ENCODE data around the gene ATG14. TPM values are rescaled to one million over a fixed set of nuclear protein-coding genes. Genes with fewer than 3 reads are reported as not detected.

The ATG14 gene
- total RNA-seq, 1 experiment from 2014 or later, result 13.6 TPM

DNA sequence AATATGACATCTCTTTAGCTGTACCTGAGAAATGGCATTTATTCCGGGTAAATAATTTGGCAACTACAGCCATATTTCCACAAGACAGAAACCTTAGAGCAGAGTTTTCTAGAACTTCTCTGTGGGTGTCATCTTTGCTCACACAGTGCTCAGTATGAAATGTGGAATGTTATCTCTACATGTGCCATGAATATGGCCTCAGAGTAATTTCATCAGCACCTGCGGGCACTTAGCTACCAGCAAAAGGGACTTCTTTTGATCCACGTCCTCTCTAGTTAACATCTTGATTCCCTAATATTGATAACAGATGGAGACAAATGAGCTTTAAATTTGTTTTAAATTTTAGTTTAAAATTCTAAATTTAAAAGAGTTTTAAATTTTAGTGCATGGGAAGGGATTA lies 2.9 kb upstream of the ATG14 start:
- BruUV-seq (replicated peaks), result no TSS peak
- CTCF ChIA-PET, result interaction anchor here (2.1 kb wide), 1 partner anchor 12 kb away, joined by 6 read pairs; no protein-coding TSS in a partner anchor
- intact Hi-C loops (cut with micrococcal nuclease; ENCODE audit: unreplicated experiment), result loop anchor here (5.0 kb wide), 1 partner anchor 142 kb away; the partner anchor contains the start of gene FBXO34

DNA sequence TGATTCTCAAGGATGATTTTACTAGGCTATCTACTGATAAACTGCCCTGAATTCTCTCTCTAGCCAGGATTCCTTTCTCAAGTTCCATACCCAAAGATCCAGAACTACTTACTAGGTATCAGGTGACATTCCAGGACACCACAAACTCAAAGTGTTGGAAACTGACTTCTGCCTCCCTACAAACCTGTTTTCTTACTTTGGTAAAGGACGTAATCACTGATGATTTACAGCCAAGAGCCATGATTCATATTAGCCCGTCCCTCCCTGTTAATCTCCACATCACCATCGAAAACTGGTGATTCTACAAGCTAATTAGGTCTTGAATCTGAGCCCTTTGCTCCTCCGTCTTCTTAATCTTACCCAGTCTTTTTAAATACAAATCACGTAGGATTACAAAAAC lies 1.0 kb upstream of the ATG14 start:
- Histone ChIP-seq H3K27me3 (ENCODE audit: insufficient read depth, low read depth) (no peaks in the 10 kb centered on the region), H3F3A (ENCODE audit: insufficient read depth, low read depth) (peaks cover 16% of the 10 kb centered on the region), H3K4me2 (peak overlapping the region; percentile 93), H3K27ac (peak overlapping the region; percentile 97), H3K4me3 (peak overlapping the region; percentile 66), H3K79me2 (ENCODE audit: low read depth) (peaks cover 43% of the 10 kb centered on the region), H3K4me1 (replicated peaks; ENCODE audit: insufficient read depth) (peaks cover 32% of the 10 kb centered on the region), H3K36me3 (ENCODE audit: low read depth) (no peaks in the 10 kb centered on the region), H3K9me3 (ENCODE audit: insufficient read depth, low read depth) (no peaks in the 10 kb centered on the region), H3K9me2 (ENCODE audit: insufficient read depth) (no peaks in the 10 kb centered on the region), H4K20me1 (ENCODE audit: insufficient read depth) (no peaks in the 10 kb centered on the region), H2AFZ (peak overlapping the region; percentile 92)
- POLR2A ChIA-PET (ENCODE audit: unreplicated experiment), result no interaction called here
- intact Hi-C loops (cut with micrococcal nuclease; ENCODE audit: unreplicated experiment), result loop anchor here (1.0 to 5.0 kb wide), 3 partner anchors 15 to 140 kb away; partner anchors contain the start of gene FBXO34
- CTCF ChIA-PET, result no interaction called here
- BruUV-seq (replicated peaks), result no TSS peak
- TF ChIP-seq, protein P1, sequence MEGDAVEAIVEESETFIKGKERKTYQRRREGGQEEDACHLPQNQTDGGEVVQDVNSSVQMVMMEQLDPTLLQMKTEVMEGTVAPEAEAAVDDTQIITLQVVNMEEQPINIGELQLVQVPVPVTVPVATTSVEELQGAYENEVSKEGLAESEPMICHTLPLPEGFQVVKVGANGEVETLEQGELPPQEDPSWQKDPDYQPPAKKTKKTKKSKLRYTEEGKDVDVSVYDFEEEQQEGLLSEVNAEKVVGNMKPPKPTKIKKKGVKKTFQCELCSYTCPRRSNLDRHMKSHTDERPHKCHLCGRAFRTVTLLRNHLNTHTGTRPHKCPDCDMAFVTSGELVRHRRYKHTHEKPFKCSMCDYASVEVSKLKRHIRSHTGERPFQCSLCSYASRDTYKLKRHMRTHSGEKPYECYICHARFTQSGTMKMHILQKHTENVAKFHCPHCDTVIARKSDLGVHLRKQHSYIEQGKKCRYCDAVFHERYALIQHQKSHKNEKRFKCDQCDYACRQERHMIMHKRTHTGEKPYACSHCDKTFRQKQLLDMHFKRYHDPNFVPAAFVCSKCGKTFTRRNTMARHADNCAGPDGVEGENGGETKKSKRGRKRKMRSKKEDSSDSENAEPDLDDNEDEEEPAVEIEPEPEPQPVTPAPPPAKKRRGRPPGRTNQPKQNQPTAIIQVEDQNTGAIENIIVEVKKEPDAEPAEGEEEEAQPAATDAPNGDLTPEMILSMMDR (conservative IDR thresholded peaks at IDR 0.05), result no peak
- no peak for TF ChIP-seq EZH2 (IDR thresholded peaks at IDR 0.05; ENCODE audit: low read depth)
- DNase-seq, result peak; percentile 51 to 98

More for the DNA sequence above, 2.9 kb upstream of the ATG14 start:
- H4K20me1 ChIP-seq (ENCODE audit: insufficient read depth), result no peaks in the 10 kb centered on the region
- TF ChIP-seq EZH2 (IDR thresholded peaks at IDR 0.05; ENCODE audit: low read depth), result no peak
- TF ChIP-seq, protein P1 (conservative IDR thresholded peaks at IDR 0.05), result no peak
- no peak overlapping the region for H3K27ac ChIP-seq
- H3K9me2 ChIP-seq (ENCODE audit: insufficient read depth), result no peaks in the 10 kb centered on the region
- H3K4me2 ChIP-seq, result no peak overlapping the region
- no peaks in the 10 kb centered on the region for H3K27me3 ChIP-seq (ENCODE audit: insufficient read depth, low read depth)
- DNase-seq, result no peak
- H3K4me1 ChIP-seq (replicated peaks; ENCODE audit: insufficient read depth), result peaks cover 32% of the 10 kb centered on the region
- no peaks in the 10 kb centered on the region for H3K9me3 ChIP-seq (ENCODE audit: insufficient read depth, low read depth)
- no peak overlapping the region for H3K4me3 ChIP-seq
- POLR2A ChIA-PET (ENCODE audit: unreplicated experiment), result no interaction called here
- H3F3A ChIP-seq (ENCODE audit: insufficient read depth, low read depth), result peaks cover 16% of the 10 kb centered on the region
- H2AFZ ChIP-seq, result no peak overlapping the region
- H3K79me2 ChIP-seq (ENCODE audit: low read depth), result peaks cover 24% of the 10 kb centered on the region
- H3K36me3 ChIP-seq (ENCODE audit: low read depth), result no peaks in the 10 kb centered on the region

DNA sequence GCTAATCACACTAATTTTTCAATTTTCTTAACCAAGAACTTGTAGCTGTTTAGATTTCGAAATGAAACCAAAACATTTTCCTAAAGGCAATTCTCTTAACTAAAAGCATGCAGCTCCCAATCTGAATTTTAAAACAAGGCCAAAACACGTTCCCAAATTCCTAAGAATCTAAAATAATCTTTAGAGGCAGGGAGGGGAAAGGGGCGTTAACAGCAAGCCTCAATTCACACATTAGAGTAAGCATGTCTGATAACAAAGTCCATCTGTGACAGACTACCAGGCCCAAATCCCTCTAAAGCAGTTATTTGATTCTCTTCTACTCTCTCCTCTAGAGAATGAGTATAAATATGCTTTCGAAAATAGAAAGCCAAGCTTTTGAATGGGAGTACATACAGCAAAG lies 754 bp downstream of the ATG14 start:
- Histone ChIP-seq H3K36me3 (ENCODE audit: low read depth) (no peaks in the 10 kb centered on the region), H3K9me3 (ENCODE audit: insufficient read depth, low read depth) (no peaks in the 10 kb centered on the region), H3K27me3 (ENCODE audit: insufficient read depth, low read depth) (no peaks in the 10 kb centered on the region), H2AFZ (peak overlapping the region; percentile 92), H3K4me2 (peak overlapping the region; percentile 93), H3K27ac (peak overlapping the region; percentile 97; the same call in 1 of the 2 replicates), H3K79me2 (ENCODE audit: low read depth) (peaks cover 51% of the 10 kb centered on the region), H3K4me3 (peak overlapping the region; percentile 66), H3F3A (ENCODE audit: insufficient read depth, low read depth) (peaks cover 16% of the 10 kb centered on the region), H4K20me1 (ENCODE audit: insufficient read depth) (no peaks in the 10 kb centered on the region), H3K9me2 (ENCODE audit: insufficient read depth) (no peaks in the 10 kb centered on the region), H3K4me1 (replicated peaks; ENCODE audit: insufficient read depth) (peaks cover 32% of the 10 kb centered on the region)
- TF ChIP-seq EZH2 (IDR thresholded peaks at IDR 0.05; ENCODE audit: low read depth), result no peak
- TF ChIP-seq, protein P1 (conservative IDR thresholded peaks at IDR 0.05), result no peak
- no peak for DNase-seq
- intact Hi-C loops (cut with micrococcal nuclease; ENCODE audit: unreplicated experiment), result loop anchor here (5.0 kb wide), 1 partner anchor 139 kb away; the partner anchor contains the start of gene FBXO34
- BruUV-seq (replicated peaks), result no TSS peak
- ChIA-PET CTCF (no interaction called here), POLR2A (ENCODE audit: unreplicated experiment) (interaction anchor here (0.7 kb wide), 1 partner anchor 43 kb away, joined by 4 read pairs; no protein-coding TSS in a partner anchor)
